HG02973 (cell line): Measurements from ENCODE around the gene SPRY4.
"Not testable (repeated sequence)": the region's sequence is repeated elsewhere in the genome, so short reads cannot be mapped to it uniquely, and the experiment has no call there.

Experiments used
- ATAC-seq: cut with Tn5 transposase; IDR thresholded peaks from one replicate; pipeline ENCODE4 v1.9.1; 2021; ENCODE audit warnings: moderate library complexity; ENCODE audit not compliant: unreplicated experiment

The SPRY4 gene

GRCh38 chr5:142324871-142325724 is at the start of gene SPRY4:
TSS of gene SPRY4 (minus strand) at chr5:142325021. CDS start at chr5:142315108, 9,913 bp downstream.
- peak; percentile 69 for ATAC-seq

DNA sequence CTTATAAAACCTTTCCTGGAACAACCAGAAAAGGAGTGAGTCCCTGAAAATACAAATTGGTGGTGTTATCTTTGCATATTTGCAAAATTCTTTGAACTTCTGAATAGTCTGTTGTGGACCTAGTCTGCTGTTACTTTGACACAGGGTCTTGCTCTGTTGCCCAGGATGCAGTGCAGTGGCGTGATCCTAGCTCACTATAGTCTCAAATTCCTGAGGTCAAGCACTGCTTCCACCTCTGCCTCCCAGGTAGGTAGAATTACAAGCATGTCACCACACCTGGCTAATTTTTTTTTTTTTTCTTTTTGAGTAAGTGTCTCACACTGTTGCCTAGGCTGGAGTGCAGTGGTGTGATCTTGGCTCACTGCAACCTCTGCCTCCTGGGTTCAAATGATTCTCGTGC is 43.7 kb upstream of the SPRY4 start:
- ATAC-seq: no peak

DNA sequence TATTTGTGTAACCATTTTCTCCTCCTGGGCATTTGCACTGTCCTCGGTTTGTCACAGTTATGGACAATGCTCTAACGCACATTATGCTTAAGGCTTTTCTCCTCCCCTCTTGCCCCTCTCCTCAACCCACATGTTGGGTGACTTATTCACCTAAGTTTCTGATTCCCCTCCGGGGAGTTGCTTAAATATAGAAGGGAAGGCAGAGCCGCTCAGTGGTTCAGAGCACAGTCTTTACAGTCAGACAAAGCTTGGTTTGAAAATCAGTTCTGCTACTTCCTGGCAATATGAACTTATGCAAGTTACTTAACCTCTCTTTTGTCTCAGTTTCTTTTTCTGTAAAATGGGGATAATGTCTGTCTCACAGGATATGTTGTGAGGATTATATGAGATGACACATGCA is 41.2 kb upstream of the SPRY4 start:
- no peak for ATAC-seq

DNA sequence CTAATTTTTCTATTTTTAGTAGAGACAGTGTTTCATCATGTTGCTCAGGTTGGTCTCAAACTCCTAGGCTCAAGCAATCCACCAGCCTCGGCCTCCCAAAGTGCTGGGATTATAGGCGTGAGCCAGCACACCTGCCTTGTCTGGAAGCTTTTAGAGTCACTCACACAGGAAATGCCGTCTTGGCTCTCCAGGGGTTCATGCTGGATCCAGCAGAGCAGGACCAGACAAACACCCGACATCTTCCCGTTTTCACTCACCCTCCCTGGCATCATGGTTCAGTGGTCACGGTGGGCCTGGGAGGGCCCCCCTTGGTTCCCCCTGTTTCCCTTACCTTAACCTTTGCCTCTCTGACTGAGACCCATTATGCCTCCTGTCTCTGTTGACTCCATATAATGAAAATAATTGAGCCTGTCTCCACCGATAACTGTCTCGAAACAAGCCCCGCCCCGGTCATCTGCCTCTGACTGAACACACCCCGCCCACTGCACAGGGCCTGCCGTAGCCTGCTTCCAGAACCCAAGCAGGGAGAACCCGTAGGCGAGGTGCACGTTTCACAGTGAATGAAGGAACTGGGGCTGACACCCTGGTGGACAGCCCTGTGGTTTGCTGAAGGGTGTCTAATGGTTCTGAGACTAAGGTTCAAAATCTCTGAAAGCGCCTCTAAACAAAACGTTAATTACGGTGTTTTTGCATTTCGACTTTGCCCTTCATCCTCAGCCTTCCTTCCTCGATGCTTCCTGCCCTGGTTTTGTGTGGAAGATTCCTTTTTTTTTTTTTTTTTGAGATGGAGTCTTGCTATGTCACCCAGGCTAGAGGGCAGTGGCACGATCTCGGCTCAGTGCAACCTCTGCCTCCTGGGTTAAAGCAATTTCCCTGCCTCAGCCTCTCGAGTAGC is 39.7 kb upstream of the SPRY4 start:
- ATAC-seq: no peak

- ATAC-seq: no peak
Observed at GRCh38 chr5:142363619-142363963, 38.8 kb upstream of the SPRY4 start.

GRCh38 chr5:142362193-142362592 is 37.4 kb upstream of the SPRY4 start:
- ATAC-seq: not testable (repeated sequence)

DNA sequence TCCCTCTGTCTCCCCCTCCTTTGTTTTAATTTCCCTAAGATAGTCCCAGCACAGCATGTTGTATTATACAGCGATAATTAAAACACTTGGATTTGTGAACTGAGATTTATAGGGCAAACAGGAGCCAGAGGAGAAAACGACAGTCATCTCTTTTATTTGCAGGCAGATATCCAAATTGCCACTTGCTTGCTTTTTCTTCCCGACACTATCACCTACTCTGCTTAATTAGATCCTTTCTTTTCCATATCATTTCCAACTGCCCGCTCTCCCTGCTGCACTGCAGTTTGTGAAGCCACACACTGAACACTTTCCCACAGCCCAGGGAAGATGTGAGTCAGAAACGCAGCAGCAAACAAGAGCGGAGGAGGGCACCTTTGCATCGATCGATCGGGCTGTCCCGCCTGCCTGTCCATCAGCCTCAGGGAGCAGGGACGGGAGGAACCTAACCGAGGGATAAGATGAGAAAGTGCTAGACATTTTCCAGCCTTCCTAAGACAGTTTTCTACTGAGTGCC is 35.8 kb upstream of the SPRY4 start:
- ATAC-seq: no peak

- no peak for ATAC-seq
Observed at GRCh38 chr5:142360051-142360498, 35.3 kb upstream of the SPRY4 start.

DNA sequence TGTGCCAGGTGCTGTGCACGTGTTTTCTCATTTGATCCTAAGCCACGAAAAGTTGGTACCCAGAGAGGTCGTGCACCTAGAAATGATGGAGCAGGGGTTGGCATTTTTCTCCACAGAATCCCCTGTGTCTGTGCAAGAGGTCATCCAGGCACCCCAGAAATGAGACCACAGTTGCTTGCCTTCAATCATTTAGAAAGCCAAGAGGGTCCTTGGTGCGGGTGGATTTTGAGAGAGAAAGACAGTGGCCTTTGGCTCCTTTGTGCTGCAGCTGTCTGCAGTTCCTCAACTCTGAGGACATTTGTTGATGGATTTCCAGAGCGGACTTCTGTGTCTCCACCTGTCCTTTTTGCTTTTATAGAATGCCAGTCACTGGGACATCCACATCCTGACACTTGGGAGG is 33.8 kb upstream of the SPRY4 start:
- no peak for ATAC-seq

DNA sequence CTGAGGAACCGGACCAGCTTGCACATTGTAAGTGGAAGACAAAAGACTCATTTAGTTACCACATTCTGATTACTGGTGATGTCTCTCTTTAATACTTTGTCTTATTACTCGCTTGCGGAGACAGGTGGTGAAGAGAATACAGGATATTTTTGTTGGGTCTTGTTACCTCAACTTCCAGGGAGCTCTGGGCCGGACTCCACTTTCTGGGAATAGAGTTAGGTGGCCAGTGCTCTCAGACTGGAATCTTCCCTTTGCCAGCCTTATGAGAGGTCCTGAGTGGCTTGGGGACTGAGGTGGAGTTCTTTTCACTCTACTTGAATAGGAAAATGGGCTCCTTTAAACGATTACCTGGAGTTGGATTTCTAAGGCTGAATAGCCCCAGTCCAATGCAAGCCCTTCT is 33.3 kb upstream of the SPRY4 start:
- ATAC-seq: no peak

- no peak for ATAC-seq
Observed at GRCh38 chr5:142357469-142358090, 32.8 kb upstream of the SPRY4 start.

GRCh38 chr5:142356716-142357468 is 32.1 kb upstream of the SPRY4 start:
- ATAC-seq: peak; percentile 93

GRCh38 chr5:142356349-142356715 is 31.5 kb upstream of the SPRY4 start:
- no peak for ATAC-seq

DNA sequence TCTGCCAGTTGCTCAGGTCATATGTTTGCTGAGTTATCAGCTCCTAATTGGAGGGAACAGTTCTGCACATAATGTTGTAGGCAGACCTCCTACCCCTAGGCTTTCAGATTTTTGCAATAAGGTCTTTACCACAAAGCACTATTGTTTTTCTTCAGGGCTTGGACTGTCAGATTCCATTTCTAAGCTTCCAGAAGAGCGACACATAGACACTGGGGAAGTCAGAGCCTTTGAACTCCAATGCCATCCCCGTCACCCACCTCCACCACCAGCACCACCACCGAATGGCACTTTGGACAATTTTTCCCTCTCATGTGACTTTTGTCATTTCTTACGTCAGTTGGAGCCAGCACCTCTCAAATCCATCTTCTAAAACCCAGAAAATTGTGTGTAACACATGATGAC is 28.3 kb upstream of the SPRY4 start:
- ATAC-seq: no peak

- ATAC-seq: no peak
Observed at GRCh38 chr5:142350021-142350420, 25.2 kb upstream of the SPRY4 start.

- no peak for ATAC-seq
Observed at GRCh38 chr5:142346706-142347105, 21.9 kb upstream of the SPRY4 start.

GRCh38 chr5:142344915-142345314 is 20.1 kb upstream of the SPRY4 start:
- not testable (repeated sequence) for ATAC-seq

- ATAC-seq: no peak
Observed at GRCh38 chr5:142343531-142343930, 18.7 kb upstream of the SPRY4 start.

DNA sequence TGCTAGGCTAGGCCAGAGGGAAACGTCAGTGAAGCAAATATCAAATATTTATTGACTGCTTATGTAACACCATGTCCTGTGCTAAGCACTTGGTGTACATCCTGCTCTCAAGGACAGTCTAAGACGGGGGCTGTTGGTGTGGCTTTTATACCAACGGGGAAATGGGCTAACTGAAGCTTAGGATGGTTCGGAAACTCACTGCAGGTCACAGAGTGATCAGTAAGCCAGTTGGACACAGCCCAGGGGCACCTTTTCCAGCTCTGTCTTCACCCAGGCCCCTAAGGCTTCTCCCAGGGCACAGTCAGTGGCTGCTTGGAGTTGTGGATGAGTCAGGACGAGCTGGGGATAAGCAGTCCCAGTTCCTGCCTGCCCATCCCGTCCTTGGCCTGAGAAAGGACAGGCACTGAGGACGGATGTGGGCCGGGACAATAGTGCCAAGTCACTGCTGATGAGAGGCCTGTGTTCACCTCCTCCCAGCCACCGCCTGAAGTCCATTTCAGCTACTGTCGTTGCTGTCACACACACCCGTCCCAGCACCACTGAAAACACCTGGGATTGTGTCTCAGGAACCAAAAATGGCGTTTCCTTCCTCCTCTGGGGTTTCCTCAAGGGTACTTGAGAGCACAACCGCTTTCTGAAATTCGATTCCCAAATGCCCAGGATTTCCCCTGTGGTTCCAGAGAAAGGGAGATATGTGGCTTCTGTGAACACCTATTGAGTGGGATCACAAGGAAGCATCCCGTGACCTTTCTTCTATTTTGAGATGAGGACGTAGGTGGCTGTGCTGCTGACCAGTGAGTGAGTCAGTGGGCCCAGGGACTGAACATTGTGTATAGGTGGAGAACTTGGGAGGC is 17.5 kb upstream of the SPRY4 start:
- no peak for ATAC-seq

- no peak for ATAC-seq
Observed at GRCh38 chr5:142339781-142340180, 15.0 kb upstream of the SPRY4 start.
